Measurements from ENCODE around the gene SLC25A51. TPM values are rescaled to one million over a fixed set of nuclear protein-coding genes. Genes with fewer than 3 reads are reported as not detected.

The SLC25A51 gene
- total RNA-seq, 1 experiment from 2014 or later = 18.8 TPM

DNA sequence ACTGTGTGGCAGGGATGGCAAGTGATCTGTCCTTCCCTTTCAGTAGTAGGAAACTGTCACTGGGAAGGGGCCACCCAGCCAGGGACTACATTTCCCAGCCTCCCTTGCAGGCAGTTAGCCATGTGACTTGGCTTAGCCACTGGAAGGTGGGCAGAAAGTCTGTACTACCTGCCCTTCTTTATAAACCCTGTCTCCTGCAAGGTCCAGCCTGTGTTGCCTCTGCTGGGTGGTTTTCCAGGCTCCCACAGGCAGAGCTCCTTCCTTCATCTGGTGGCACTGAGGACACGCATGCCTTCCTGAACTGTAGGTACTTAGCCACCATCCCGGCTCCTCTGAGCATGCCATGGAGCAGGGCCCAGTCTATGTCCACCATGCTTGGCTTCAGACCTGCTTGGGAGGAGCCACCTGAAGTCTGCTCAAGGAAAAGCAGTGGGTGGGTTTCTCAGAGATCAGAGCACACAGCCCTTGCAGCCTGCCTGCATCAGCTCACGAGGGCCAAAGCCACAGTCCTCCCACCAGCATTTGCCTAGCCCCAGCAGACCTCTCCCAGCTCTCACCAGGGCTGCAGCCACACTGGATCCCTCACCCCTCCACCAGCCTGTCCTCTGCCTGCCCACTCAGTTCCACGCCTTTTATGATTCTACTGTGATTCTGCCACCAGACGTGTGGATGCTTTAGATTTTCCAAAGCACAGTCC lies 16.7 kb upstream of the SLC25A51 start:
- Histone ChIP-seq H3K9me3 (replicated peaks) (no peaks in the 10 kb centered on the region), H3K4me3 (no peak overlapping the region), H3K4me1 (replicated peaks) (no peaks in the 10 kb centered on the region; the same call in 1 of the 2 replicates), H3K27ac (no peak overlapping the region), H3K36me3 (peaks cover 21% of the 10 kb centered on the region), H3K27me3 (replicated peaks) (no peaks in the 10 kb centered on the region)
- no peak for DNase-seq (ENCODE audit: low read depth in 1 of 2, low spot score in 2 of 2)

DNA sequence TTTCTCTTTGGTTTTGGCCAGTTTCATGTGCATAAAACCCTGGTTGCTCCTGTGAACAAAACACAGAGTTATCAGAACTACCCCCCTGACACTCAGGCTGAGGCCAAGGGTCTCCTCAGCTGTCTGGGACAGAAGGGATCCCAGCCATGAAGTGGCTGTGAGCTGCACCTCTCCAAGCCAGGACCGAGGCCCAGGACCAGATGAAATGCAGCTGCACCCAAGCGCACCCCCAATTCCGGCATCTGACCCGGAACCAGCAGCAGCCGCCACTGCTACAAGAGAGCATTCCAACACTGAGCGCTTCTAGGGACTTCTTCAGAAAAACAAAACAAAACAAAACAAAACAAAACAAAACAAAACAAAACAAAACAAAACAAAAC lies 16.0 kb upstream of the SLC25A51 start:
- Histone ChIP-seq H3K27me3 (replicated peaks) (no peaks in the 10 kb centered on the region), H3K36me3 (peaks cover 21% of the 10 kb centered on the region)
- DNase-seq (ENCODE audit: low read depth in 1 of 2, low spot score in 2 of 2) = no peak

DNA sequence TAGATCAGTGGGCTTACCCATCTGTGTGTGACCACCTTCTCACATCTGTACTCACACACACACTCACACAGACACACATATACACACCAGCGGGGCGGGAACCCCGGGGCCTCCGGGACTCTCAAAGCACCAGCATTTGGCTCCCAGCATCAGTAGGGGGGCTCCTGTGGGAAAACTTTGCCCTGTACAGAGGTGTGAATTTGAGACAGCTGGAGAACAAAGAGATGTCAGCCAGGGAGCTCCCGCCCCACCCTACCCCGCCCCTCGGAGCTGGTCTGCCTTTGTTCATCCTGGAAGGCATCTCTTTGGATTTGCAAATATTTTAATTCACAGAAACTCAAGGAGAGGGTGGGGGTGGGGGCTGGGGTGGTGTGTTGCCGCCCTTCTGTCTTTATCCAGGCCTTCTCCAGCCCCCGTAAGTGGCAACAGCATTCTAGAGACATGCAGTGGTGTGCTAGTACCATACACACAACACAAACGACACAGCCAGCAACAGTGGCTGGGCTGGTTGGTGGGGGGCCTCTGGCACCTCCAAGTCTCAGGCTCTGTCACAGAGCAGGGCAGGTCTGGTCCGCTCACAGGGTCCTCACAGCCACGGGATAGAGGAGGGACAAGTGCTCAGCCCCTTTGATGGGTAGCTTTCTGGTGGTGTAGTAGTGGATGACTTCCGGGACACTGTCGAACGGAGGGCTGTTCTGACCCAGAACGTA lies 15.5 kb upstream of the SLC25A51 start:
- Histone ChIP-seq H3K9me3 (replicated peaks) (no peaks in the 10 kb centered on the region), H3K4me1 (replicated peaks) (no peaks in the 10 kb centered on the region), H3K27me3 (replicated peaks) (no peaks in the 10 kb centered on the region), H3K4me3 (no peak overlapping the region), H3K27ac (no peak overlapping the region), H3K36me3 (peaks cover 19% of the 10 kb centered on the region)
- no peak for DNase-seq (ENCODE audit: low read depth in 1 of 2, low spot score in 2 of 2)

More for the DNA sequence above, 16.0 kb upstream of the SLC25A51 start:
- H3K4me1 ChIP-seq (replicated peaks) = no peaks in the 10 kb centered on the region
- H3K27ac ChIP-seq = no peak overlapping the region
- H3K4me3 ChIP-seq = no peak overlapping the region
- H3K9me3 ChIP-seq (replicated peaks) = no peaks in the 10 kb centered on the region

DNA sequence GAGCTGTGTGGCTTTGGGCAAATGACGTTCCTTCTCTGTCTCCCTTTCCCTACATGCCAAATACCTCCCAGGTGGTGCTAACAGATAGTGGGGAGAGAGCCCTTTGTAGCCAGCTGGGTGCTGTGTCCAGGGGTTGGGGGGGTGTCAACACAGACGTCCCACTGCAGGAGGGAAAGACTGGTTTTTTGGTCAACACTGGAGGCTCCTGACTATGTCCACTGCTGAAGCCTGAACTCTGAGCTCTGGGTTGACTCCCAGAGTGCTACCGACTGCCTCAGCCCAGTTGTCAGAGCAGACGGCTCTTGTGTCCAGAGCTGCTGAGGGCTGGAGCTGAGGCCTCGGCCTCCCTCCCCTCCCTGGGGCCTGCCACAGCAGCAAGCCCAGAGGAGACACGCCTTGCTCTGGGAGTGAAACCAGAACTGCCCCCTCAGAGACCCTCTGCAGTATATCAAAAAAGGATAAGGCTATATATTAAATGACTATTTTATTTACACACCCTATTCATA lies 14.8 kb upstream of the SLC25A51 start:
- Histone ChIP-seq H3K27ac (no peak overlapping the region), H3K4me1 (replicated peaks) (peaks cover 4% of the 10 kb centered on the region), H3K9me3 (replicated peaks) (no peaks in the 10 kb centered on the region), H3K27me3 (replicated peaks) (no peaks in the 10 kb centered on the region), H3K4me3 (no peak overlapping the region), H3K36me3 (peaks cover 21% of the 10 kb centered on the region)
- no peak for DNase-seq (ENCODE audit: low read depth in 1 of 2, low spot score in 2 of 2)

DNA sequence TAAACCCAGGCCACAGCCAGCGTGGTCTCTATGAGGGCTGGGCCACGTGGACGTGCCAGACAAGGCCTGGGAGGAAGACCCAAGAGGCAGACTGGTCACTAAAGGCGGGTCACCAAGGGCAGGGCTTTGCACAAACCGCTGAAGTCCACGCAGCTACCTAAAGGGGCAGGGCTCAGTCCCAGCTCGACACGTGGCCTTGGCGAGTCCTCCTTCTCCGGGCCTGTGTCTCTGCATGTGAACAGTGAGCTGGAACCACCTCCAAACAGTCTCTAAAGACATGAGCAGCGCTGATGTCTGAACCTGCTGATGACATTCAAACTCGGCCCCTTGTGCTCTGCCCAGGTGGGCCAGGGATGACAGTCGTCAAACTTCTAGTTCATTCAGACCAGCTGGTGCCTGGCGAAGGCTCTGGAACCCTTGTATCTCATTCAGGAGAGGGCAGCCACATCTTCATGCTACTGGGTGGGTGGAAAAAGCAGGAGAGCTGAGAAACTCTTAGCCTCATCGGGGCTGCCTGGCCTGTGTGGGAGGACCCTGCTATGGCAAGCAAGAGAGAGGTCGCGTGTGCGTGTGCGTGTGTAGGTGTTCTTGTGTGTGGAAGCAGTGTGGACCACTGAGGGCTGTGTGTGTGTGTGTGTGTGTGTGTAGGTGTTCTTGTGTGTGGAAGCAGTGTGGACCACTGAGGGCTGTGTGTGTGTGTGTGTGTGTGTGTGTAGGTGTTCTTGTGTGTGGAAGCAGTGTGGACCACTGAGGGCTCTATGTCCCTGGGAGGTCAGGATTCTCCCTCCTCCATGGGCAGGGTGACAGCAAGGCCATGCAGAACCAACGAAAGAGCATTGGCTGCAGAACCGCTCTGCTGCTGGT lies 14.1 kb upstream of the SLC25A51 start:
- peaks cover 20% of the 10 kb centered on the region for H3K36me3 ChIP-seq
- no peak overlapping the region for H3K4me3 ChIP-seq
- H3K27ac ChIP-seq = no peak overlapping the region
- peaks cover 5% of the 10 kb centered on the region for H3K4me1 ChIP-seq (replicated peaks)
- H3K27me3 ChIP-seq (replicated peaks) = no peaks in the 10 kb centered on the region
- H3K9me3 ChIP-seq (replicated peaks) = no peaks in the 10 kb centered on the region
- no peak for DNase-seq (ENCODE audit: low read depth in 1 of 2, low spot score in 2 of 2)

DNA sequence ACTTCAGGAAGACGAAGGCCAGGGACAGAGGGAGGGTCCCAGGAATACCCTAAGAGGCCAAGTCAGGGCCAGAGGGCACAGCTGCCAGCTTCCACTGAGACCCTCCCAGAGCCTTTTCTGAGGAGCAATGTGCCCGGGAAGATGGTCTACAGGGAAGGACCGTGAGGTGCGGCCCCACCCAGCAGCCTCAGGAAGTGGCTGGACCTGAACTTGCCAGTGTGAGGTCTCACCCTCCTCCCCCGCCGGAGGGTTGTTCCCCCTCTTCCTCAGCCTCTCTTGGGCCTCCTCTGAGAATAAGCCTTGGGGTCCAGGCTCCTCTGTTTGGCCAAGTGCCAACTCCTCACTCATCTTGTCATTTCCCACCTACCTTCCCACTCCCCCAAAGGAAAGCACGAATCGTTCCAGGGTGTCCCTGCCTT lies 13.4 kb upstream of the SLC25A51 start:
- Histone ChIP-seq H3K9me3 (replicated peaks) (no peaks in the 10 kb centered on the region), H3K27me3 (replicated peaks) (no peaks in the 10 kb centered on the region), H3K36me3 (peaks cover 19% of the 10 kb centered on the region), H3K27ac (no peak overlapping the region), H3K4me1 (replicated peaks) (peaks cover 5% of the 10 kb centered on the region), H3K4me3 (no peak overlapping the region)
- no peak for DNase-seq (ENCODE audit: low read depth in 1 of 2, low spot score in 2 of 2)

DNA sequence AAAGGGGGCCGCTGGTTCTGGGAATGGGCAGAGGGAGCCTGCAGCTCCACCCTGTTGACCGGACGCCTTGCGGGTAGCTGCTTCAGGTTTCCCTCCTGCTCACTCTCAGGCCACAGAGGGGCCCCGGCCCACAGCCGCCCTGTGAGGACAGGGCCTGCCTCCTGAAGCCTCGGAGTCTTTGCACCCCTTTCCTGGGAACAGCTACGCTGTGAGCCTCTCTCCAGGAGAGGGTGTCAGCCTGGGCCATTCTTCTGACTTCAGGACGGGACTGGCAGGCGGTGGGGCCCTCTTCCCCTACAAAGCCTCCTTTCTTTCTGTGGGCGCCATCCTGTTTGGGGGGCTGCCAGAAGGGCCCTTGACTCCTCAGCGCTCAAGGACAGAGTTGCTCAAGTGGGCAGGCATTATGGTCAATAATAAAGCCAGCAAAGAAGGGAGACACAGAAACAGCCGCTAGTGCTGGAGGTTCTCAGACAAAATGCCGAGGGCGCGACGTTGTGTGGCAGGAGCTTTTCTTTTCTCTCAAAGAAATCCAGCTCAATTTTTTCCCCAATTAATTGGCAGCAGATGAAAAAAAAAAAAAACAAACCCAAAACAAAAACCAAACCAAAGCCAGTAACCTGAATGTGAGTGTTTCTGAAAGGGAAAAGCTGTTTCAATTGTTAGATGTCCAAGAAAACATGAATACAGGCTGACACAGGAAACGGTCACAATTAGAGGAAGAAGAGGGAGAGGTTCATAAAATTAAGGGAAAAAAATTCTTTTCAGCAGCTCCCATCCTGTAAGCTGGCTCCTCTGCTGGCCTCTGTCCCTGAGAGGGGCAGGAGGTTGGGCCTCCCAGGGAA lies 12.8 kb upstream of the SLC25A51 start:
- peaks cover 19% of the 10 kb centered on the region for H3K36me3 ChIP-seq
- H3K4me1 ChIP-seq (replicated peaks) = peaks cover 5% of the 10 kb centered on the region
- H3K9me3 ChIP-seq (replicated peaks) = no peaks in the 10 kb centered on the region
- no peak overlapping the region for H3K4me3 ChIP-seq
- DNase-seq (ENCODE audit: low read depth in 1 of 2, low spot score in 2 of 2) = no peak
- no peak overlapping the region for H3K27ac ChIP-seq
- H3K27me3 ChIP-seq (replicated peaks) = no peaks in the 10 kb centered on the region

DNA sequence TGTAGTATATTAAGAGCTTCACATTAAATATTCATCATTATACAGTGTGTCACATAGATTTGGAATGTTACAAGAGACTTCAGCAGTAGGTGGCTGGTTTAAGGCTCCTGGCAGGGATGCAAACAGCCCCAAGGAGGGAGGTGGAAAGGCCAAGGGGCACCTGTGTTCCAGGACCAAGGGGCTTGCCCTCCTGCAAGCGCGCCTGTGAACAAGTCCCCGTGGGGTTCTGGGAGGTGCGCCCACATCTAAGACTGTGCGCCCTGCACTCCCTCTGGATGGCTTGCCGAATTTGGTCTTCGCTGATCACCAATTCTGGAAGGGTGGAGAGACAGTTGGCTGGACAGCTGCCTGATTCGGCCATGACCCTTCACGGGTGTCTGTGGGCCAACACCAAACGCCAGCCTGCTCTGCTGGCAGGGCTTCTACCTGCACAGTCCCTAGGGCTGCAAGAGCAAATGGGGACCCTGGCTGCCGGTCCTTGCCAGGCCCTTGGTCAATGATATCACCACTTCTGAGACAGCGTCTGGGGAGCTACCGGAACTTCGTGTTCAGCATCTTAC lies 12.1 kb upstream of the SLC25A51 start:
- peaks cover 5% of the 10 kb centered on the region for H3K4me1 ChIP-seq (replicated peaks)
- no peak for DNase-seq (ENCODE audit: low read depth in 1 of 2, low spot score in 2 of 2)
- no peaks in the 10 kb centered on the region for H3K27me3 ChIP-seq (replicated peaks)
- no peak overlapping the region for H3K4me3 ChIP-seq
- H3K9me3 ChIP-seq (replicated peaks) = no peaks in the 10 kb centered on the region
- peaks cover 19% of the 10 kb centered on the region for H3K36me3 ChIP-seq
- H3K27ac ChIP-seq = no peak overlapping the region

DNA sequence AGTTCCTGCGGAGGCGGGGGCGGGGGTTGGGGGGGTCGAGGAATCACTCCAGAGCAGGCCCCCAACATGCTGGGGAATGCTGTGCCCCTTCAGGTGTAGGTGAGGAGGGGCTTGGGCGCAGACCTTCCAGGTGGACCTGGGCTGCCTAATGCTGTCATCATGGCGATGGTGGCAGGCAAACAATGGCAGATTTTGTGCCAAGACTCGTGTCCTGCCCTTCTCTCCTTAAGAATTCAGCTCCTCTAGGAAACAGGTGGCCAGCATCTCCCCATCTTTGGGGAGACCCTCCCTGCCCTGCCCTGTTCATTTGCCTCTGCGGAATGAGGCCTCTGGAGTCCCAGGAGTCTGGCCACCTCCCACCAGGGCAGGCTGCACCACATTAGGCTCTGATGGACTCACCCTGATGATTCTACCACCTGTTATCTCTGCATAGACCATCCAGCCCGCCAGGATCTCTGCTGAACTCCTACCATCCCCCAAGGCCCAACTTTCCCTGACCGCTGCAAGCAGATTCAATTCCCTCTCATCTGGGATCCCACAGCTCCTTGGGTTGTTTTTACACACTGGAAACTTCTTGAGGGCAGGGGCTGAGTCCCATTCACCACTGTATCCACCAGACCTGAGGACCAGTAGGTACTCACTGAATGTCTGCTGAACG lies 10.9 kb upstream of the SLC25A51 start:
- H3K27me3 ChIP-seq (replicated peaks) = no peaks in the 10 kb centered on the region
- no peaks in the 10 kb centered on the region for H3K9me3 ChIP-seq (replicated peaks)
- no peak for DNase-seq (ENCODE audit: low read depth in 1 of 2, low spot score in 2 of 2)
- no peak overlapping the region for H3K4me3 ChIP-seq
- H3K27ac ChIP-seq = no peak overlapping the region
- peaks cover 19% of the 10 kb centered on the region for H3K36me3 ChIP-seq
- peaks cover 5% of the 10 kb centered on the region for H3K4me1 ChIP-seq (replicated peaks)

DNA sequence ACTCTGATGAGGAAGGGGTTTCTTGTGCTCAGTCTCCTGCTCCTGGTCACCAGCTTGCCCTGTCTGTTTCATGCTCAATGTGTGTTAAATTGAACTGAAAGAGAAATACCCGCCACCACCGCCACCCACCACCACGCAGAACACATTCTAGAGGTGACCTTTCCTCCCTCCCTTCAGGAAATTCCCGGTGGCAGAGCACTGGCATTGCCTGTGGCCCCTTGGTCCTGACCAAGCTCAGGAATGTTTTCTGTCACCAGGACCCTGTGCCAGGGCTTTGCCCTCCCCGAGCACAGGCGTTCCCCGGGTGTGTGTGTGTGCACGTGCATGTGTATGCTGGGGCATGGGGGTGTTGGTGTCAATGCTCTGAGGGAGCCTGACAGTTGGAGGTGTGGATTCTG lies 10.2 kb upstream of the SLC25A51 start:
- Histone ChIP-seq H3K27me3 (replicated peaks) (no peaks in the 10 kb centered on the region), H3K9me3 (replicated peaks) (no peaks in the 10 kb centered on the region), H3K4me1 (replicated peaks) (peaks cover 5% of the 10 kb centered on the region), H3K27ac (no peak overlapping the region), H3K4me3 (no peak overlapping the region), H3K36me3 (peaks cover 19% of the 10 kb centered on the region)
- no peak for DNase-seq (ENCODE audit: low read depth in 1 of 2, low spot score in 2 of 2)

DNA sequence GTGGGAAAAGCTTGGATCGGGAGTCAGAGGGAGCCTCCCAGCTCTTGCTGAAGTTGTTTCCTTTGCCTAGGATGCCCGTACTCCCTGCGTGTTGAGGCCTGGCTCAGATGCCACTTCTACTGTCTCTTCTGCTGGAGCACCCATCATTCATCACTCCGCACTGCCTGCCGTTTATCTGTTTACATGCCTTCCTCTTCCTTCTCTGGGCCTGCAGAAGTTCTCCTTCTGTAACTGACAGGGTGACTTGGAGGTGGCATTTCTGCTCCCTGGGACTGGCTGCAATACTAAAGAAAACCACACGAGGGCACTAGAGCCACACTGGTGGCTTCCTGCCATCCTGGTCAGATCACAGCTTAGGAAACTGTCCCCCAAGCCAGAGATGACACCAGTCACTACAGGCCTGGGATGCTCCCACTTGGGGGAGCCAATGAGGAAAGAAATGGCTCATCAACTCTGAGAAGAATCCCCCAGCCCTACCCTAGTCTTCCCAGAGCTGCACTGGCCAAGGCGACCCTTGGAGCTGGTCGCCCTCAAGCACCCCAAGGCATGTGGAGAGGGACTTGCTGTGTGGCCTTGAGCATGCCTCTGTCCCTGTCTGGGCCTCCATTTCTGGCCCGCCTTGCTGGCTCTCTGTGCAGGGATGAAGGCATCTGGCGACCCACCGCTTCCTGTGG lies 9.7 kb upstream of the SLC25A51 start:
- H3K4me3 ChIP-seq = no peak overlapping the region
- peak; percentile 69 to 70 for DNase-seq (ENCODE audit: low read depth in 1 of 2, low spot score in 2 of 2)
- H3K36me3 ChIP-seq = peaks cover 16% of the 10 kb centered on the region
- H3K9me3 ChIP-seq (replicated peaks) = no peaks in the 10 kb centered on the region
- peaks cover 5% of the 10 kb centered on the region for H3K4me1 ChIP-seq (replicated peaks)
- H3K27ac ChIP-seq = no peak overlapping the region
- no peaks in the 10 kb centered on the region for H3K27me3 ChIP-seq (replicated peaks)

DNA sequence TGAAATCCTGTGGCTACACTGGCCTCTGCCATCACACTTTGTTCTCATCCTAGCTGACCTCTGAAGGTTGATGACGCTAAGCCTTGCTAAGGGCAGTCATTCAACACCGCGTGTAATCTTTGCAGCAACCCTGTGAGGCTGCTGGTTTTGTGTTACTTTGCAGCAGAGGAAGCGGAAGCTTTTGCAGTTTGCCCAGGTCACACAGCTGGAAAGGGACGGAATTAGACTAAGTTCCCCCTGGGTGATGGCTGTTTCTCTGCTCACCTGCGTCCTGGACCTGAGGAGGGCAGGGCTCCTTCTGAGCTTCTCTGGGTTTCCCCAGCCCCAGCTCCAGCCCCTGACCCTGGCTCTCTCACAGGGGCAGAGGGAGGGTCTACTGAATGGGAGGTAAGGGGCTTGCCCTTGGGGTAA lies 7.3 kb upstream of the SLC25A51 start:
- Histone ChIP-seq H3K9me3 (replicated peaks) (no peaks in the 10 kb centered on the region), H3K4me3 (no peak overlapping the region), H3K27me3 (replicated peaks) (no peaks in the 10 kb centered on the region), H3K36me3 (peaks cover 4% of the 10 kb centered on the region), H3K27ac (no peak overlapping the region), H3K4me1 (replicated peaks) (peaks cover 5% of the 10 kb centered on the region)
- DNase-seq (ENCODE audit: low read depth in 1 of 2, low spot score in 2 of 2) = no peak

All from SJSA1 (cell line).